MCF 10A (cell line): Measurements from ENCODE around the gene POMT2. TPM values are rescaled to one million over a fixed set of nuclear protein-coding genes. Genes with fewer than 3 reads are reported as not detected.

Source experiments
- BruUV-seq: library from RNA; stranded (reverse); fragments of 400-500 nt; replicated peaks from 2 replicates; lab custom pipeline; 2021; lab: Mats Ljungman, UMichigan
- CTCF ChIA-PET: fragments of 300-600 bp; sonication (Branson Sonifier 250); formaldehyde crosslinking; extraction: SDS; loops from one replicate; lab custom pipeline; 2021; ENCODE audit warnings: antibody characterized with exemption, inconsistent platforms; lab: Yijun Ruan, JAX
- POLR2A ChIA-PET: fragments of 300-600, 350-650 bp; sonication (Branson Sonifier 250); formaldehyde crosslinking; extraction: SDS; loops from one replicate; lab custom pipeline; 2020; ENCODE audit warnings: antibody characterized with exemption, inconsistent platforms; lab: Yijun Ruan, JAX
- DNase-seq: peaks from one replicate; pipeline ENCODE4 v3.0.0-alpha.2; 2018; ENCODE audit not compliant: unreplicated experiment
- H3K27ac Mint-ChIP-seq: one replicate; pipeline ENCODE4 v1.8.0; 2022; ENCODE audit warnings: mild to moderate bottlenecking, low read depth, mixed read lengths; ENCODE audit not compliant: unreplicated experiment
- H3K27me3 Mint-ChIP-seq: one replicate; pipeline ENCODE4 v1.8.0; 2022; ENCODE audit warnings: mixed read lengths; ENCODE audit not compliant: insufficient read depth, unreplicated experiment
- H3K36me3 Mint-ChIP-seq: one replicate; pipeline ENCODE4 v1.8.0; 2022; ENCODE audit warnings: mild to moderate bottlenecking, moderate library complexity, mixed read lengths; ENCODE audit not compliant: insufficient read depth, unreplicated experiment
- H3K4me1 Mint-ChIP-seq: one replicate; pipeline ENCODE4 v1.8.0; 2022; ENCODE audit warnings: mixed read lengths; ENCODE audit not compliant: insufficient read depth, unreplicated experiment
- H3K4me3 Mint-ChIP-seq: one replicate; pipeline ENCODE4 v1.8.0; 2022; ENCODE audit warnings: mild to moderate bottlenecking, moderate library complexity, mixed read lengths; ENCODE audit not compliant: unreplicated experiment
- H3K9me3 Mint-ChIP-seq: one replicate; pipeline ENCODE4 v1.8.0; 2022; ENCODE audit warnings: mixed read lengths; ENCODE audit not compliant: unreplicated experiment
- intact Hi-C: fragments of 100-400 bp; cut with micrococcal nuclease; formaldehyde crosslinking; loops from 2 replicates; pipeline ENCODE4 v1.14.1; 2022
- total RNA-seq: library from RNA; stranded (reverse); gene quantifications from 2 replicates; pipeline ENCODE4 v1.2.3, GENCODE V29; 2022
- TF ChIP-seq, protein P1 (sequence below): fragments of 200-600 bp; IDR thresholded peaks from one replicate; pipeline ENCODE4 v1.8.0; 2022; ENCODE audit warnings: antibody characterized with exemption, mild to moderate bottlenecking; ENCODE audit not compliant: unreplicated experiment

POMT2 gene
- total RNA-seq, 1 experiment from 2014 or later = 32.1 TPM

DNA sequence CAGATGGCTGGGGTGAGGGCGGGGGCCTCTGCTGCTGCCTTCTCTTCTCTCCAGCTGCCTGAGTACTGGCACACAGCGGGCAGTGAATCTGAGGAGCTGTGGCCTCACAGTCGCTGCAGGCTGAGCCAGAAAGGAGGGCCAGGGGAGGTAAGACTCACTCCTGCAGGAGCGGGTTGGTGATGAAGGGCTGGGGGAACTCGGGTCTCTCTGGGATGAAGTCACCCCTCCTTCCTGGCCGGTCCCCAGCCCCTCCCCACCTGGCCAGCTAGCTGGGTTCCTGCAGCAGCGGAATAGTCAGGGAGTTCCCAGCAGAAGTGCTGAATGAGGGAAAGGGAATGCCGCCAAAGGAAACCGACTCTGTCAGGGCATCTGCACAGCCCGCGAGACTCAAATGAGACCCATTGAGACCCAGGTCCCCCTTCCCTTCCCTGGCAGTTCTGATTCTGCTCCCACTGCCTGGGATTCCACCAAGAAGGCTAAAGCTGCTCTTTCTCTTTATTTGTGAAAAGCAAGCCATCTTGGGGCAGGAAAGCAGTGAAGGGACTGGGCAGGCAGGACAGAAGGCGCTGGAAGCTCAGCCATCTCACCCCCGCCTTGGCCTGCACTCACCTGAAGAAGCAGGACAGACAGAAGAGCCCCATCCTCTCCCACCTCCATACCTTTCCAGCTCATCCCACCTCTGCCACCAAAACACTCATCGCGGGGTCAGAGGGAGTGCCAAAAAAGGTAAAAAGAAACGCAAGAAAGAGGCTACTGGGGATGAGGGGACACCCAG is 54.9 kb downstream of the POMT2 start:
- Mint-ChIP-seq H3K27me3 (peaks cover 11% of the 10 kb centered on the region), H3K27ac (no peak overlapping the region), H3K36me3 (peaks cover 4% of the 10 kb centered on the region), H3K4me3 (no peak overlapping the region), H3K9me3 (no peaks in the 10 kb centered on the region), H3K4me1 (peaks cover 12% of the 10 kb centered on the region)
- POLR2A ChIA-PET = interaction anchor here (0.8 to 1.3 kb wide), 2 partner anchors 8 to 21 kb away, joined by 3 to 4 read pairs; no protein-coding TSS in a partner anchor
- no TSS peak for BruUV-seq
- TF ChIP-seq, protein P1, sequence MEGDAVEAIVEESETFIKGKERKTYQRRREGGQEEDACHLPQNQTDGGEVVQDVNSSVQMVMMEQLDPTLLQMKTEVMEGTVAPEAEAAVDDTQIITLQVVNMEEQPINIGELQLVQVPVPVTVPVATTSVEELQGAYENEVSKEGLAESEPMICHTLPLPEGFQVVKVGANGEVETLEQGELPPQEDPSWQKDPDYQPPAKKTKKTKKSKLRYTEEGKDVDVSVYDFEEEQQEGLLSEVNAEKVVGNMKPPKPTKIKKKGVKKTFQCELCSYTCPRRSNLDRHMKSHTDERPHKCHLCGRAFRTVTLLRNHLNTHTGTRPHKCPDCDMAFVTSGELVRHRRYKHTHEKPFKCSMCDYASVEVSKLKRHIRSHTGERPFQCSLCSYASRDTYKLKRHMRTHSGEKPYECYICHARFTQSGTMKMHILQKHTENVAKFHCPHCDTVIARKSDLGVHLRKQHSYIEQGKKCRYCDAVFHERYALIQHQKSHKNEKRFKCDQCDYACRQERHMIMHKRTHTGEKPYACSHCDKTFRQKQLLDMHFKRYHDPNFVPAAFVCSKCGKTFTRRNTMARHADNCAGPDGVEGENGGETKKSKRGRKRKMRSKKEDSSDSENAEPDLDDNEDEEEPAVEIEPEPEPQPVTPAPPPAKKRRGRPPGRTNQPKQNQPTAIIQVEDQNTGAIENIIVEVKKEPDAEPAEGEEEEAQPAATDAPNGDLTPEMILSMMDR = no peak
- CTCF ChIA-PET = no interaction called here
- intact Hi-C loops = no loop called here
- no peak for DNase-seq

DNA sequence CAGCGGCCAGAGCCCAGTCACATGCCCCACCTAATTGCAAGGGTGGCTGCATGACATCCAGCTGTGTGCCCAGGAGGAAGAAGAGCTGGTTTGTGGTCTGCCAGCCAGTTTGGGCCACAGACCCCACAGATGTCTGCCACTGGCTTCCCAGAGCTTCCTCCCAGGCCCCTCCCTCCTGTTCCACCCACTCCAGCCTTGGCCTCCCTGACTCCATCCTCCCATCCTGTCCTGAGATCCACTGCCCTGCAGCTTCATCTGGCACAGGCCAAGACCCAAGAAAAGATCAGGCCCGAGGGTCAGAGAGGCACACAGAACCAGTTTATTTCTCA is 55.5 kb downstream of the POMT2 start:
- CTCF ChIA-PET = interaction anchor here (0.8 kb wide), 1 partner anchor 43 kb away, joined by 3 read pairs; no protein-coding TSS in a partner anchor
- BruUV-seq = no TSS peak

DNA sequence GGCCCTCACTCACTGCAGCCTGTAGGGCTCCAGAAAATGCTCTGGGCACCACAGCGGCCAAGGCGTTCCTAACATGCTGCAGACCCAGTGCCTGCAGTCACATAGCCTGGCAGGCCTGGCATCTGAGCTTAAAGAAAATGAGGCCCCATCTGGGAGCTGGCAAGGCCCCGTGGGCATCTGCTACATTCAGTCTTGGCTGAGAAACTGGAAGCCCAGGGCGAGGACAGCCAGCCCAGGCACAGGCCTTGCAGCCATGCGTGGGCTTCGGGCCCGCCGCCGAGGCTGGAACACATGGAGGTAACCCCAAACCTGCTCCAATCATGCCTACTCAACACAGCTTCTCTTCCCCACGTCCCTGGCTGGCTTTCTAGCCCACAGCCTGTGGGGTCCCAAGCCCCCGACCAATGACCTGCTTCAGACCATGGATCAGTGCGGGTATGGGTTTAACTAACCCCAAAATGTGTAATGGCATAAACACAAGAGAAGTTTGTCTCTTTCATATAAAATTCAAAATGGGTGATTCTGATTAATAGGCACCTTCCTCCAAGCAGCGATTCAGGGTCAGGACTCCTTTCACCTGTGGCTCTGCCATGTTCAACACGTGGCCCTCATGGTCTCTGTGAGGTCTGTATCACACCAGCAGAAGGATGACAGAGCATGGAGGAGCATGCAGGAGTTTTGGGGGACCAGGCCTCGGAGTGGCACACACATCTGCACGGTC is 56.1 kb downstream of the POMT2 start:
- intact Hi-C loops = no loop called here
- no peak overlapping the region for H3K27ac Mint-ChIP-seq
- H3K27me3 Mint-ChIP-seq = peaks cover 2% of the 10 kb centered on the region
- ChIA-PET POLR2A (interaction anchor here (0.8 kb wide), 1 partner anchor 22 kb away, joined by 3 read pairs; no protein-coding TSS in a partner anchor), CTCF (interaction anchor here (0.8 kb wide), 1 partner anchor 43 kb away, joined by 3 read pairs; no protein-coding TSS in a partner anchor)
- H3K36me3 Mint-ChIP-seq = peaks cover 4% of the 10 kb centered on the region
- no TSS peak for BruUV-seq
- no peaks in the 10 kb centered on the region for H3K9me3 Mint-ChIP-seq
- no peak overlapping the region for H3K4me3 Mint-ChIP-seq
- TF ChIP-seq, protein P1 = no peak
- DNase-seq = no peak
- H3K4me1 Mint-ChIP-seq = peaks cover 6% of the 10 kb centered on the region

More for the DNA sequence above, 55.5 kb downstream of the POMT2 start:
- no peak overlapping the region for H3K27ac Mint-ChIP-seq
- TF ChIP-seq, protein P1 = no peak
- intact Hi-C loops = no loop called here
- H3K4me3 Mint-ChIP-seq = no peak overlapping the region
- H3K9me3 Mint-ChIP-seq = no peaks in the 10 kb centered on the region
- POLR2A ChIA-PET = interaction anchor here (0.8 kb wide), 1 partner anchor 22 kb away, joined by 3 read pairs; no protein-coding TSS in a partner anchor
- H3K36me3 Mint-ChIP-seq = peaks cover 4% of the 10 kb centered on the region
- peaks cover 7% of the 10 kb centered on the region for H3K27me3 Mint-ChIP-seq
- no peak for DNase-seq
- H3K4me1 Mint-ChIP-seq = peaks cover 11% of the 10 kb centered on the region

DNA sequence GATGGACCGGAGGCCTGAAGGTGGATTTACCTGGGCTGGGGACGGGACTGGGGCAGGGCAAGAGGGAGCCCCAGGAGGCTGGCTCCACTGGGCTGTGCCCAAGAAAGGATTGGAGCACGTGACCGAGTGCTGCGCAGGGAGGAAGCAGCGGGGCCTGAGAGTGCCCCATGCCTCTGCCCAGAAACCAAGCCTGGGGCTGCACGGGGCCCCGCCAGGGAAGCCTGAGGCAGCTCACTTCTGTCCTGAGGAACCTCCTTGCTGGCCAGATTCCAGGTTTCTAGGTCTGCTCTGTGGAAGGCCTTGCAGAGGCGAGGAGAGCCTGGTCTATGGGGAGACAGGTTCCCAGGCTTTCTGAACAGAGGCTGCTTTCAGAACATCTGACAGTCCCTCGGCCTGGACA is 60.1 kb downstream of the POMT2 start:
- intact Hi-C loops = no loop called here

More for the DNA sequence above, 60.1 kb downstream of the POMT2 start:
- no peak for DNase-seq
- BruUV-seq = no TSS peak
- ChIA-PET POLR2A (no interaction called here), CTCF (no interaction called here)
- peaks cover 12% of the 10 kb centered on the region for H3K36me3 Mint-ChIP-seq
- no peaks in the 10 kb centered on the region for H3K9me3 Mint-ChIP-seq
- no peaks in the 10 kb centered on the region for H3K4me1 Mint-ChIP-seq
- H3K4me3 Mint-ChIP-seq = no peak overlapping the region
- no peak overlapping the region for H3K27ac Mint-ChIP-seq
- TF ChIP-seq, protein P1 = no peak
- H3K27me3 Mint-ChIP-seq = no peaks in the 10 kb centered on the region
